HG02852 (cell line): ENCODE results near the gene COQ9.
A peak's percentile ranks its signal among the peaks of the same experiment; 100 is the strongest.
"Not testable (repeated sequence)": the region's sequence is repeated elsewhere in the genome, so short reads cannot be mapped to it uniquely, and the experiment has no call there.

Experiments used
- ATAC-seq: cut with Tn5 transposase; IDR thresholded peaks from one replicate; pipeline ENCODE4 v1.9.1; 2021; ENCODE audit warnings: mild to moderate bottlenecking, moderate library complexity; ENCODE audit not compliant: unreplicated experiment

COQ9 gene

DNA sequence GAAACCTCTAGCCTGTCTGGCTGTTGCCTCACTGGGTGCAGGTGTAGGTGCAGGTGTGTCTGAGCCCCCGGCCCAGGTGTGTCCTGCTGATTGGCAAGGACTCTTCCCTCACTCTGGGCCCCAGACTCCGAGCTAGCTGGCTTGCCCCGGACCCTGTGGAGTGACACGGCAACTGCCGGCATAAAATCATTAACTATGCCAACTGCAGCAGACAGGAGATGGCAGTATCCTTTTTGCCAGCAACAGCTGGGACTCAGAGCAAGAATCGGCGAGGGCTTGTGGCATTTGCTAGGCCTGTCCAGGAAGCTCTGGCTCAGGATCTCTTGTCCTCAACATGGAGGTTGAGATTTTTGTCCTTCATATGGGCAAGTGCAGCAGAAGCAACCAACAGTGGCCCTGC is 20.9 kb upstream of the COQ9 start:
- ATAC-seq = no peak

DNA sequence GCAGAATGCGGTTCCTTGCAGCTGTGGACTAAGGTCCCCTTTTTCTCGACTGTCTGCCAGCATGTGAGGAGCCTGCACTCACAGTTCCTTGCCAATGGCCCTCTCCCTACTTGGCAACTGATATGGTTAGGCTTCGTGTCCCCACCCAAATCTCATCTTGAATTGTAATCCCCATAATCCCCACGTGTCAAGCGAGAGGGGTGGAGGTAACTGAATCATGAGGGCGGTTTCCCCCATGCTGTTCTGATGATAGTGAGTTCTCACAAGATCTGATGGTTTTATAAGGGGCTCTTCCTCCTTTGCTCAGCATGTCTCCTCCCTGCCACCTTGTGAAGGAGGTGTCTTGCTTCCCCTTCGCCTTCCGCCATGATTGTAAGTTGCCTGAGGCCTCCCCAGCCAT is 20.0 kb upstream of the COQ9 start:
- no peak for ATAC-seq

GRCh38 chr16:57427824-57428223 is 19.5 kb upstream of the COQ9 start:
- no peak for ATAC-seq

DNA sequence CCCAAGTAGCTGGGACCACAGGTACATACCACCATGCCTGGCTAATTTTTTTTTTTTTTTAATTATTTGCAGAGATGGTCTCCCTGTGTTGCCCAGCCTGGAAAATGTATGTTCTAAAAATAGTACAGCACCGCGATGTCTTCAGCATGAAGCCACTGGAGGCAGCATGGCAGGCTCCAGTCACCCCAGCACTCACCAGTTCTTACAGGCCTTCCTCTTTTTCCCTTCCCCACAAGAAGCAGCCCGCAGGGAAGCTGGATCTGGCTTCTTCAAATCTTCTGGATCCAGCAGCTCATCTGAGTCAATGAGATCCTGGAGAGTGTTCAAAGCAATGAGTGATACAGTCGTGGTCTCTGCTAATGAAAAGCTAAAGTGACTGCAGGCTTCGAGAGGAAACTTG is 16.3 kb upstream of the COQ9 start:
- ATAC-seq = no peak

DNA sequence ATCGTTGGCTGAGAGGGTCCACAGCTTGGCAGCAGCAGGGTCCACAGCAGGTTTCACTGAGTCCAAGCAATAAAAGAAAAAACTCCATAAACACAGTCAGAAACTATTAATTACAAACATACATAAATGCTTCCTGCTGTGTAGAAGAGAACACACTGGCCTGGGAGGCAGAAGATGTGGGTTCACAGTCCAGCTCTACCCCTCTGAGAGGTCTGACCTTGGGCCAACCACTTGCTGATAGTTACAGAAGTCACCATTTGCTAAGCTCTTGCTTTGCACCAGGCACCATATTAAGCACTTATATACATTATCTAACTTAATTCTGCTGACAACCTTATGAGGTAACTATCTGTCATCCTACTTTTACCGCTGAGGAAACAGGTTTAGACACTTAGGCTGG is 14.8 kb upstream of the COQ9 start:
- no peak for ATAC-seq

DNA sequence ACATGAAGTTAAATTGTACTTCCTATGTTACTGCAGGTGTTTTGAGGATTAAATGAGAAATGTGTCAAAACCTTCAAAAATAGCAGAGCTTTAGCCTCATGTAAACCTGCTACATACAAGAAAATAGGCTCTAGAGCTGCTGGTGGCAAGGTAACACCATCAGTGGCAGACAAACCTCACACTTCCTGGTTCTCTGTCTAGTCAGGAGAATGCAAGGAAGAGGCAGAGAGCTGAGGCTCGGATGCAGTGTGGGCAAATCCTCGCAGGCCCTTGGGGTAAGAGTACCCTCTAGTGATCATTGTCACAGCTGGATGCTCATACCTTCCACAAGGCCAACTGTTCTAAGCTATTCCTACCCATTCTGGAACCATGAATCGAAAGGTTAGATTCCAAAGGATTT is 14.3 kb upstream of the COQ9 start:
- ATAC-seq = no peak

GRCh38 chr16:57434003-57434402 is 13.3 kb upstream of the COQ9 start:
- ATAC-seq = no peak

GRCh38 chr16:57435838-57436237 is 11.4 kb upstream of the COQ9 start:
- no peak for ATAC-seq

GRCh38 chr16:57439947-57440346 is 7.3 kb upstream of the COQ9 start:
- ATAC-seq = not testable (repeated sequence)

DNA sequence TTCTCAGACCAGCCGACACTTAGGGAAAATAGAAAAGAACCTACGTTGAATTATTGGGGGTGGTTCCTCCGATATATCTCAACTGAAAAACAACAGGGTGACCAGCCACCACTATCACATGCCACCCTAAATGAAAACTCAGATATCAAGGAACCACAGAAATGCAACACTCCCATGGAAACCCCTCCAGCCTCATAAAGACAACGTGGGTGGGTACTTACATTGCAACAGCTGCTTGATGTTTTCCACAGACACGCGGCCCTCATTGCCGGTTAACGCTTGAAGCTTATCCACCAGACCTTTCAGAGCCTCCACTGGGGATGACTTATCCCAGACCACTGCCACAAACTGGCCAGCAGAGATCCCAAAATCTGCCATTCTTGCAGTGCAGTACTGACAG is 6.7 kb upstream of the COQ9 start:
- ATAC-seq = not testable (repeated sequence)

GRCh38 chr16:57444711-57445110 is 2.6 kb upstream of the COQ9 start:
- ATAC-seq = no peak

DNA sequence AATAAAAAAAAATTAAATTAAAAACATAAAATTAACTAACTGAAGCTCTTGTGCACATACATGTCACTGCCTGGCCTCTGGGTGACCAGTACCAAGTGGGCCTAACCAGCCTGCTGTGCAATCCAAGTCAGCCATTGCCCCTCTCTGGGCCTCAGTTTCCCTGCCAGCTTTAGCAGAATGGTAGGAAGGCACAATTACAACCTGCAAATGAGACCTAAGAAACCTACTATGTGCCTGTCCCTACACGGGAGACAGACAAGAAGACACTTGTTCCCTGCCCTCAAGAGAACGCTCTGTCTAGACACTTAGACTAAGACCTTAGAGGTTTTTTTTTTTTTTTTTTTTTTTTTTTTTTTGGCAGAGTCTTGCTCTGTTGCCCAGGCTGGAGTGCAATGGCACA is 1.8 kb upstream of the COQ9 start:
- ATAC-seq = no peak

DNA sequence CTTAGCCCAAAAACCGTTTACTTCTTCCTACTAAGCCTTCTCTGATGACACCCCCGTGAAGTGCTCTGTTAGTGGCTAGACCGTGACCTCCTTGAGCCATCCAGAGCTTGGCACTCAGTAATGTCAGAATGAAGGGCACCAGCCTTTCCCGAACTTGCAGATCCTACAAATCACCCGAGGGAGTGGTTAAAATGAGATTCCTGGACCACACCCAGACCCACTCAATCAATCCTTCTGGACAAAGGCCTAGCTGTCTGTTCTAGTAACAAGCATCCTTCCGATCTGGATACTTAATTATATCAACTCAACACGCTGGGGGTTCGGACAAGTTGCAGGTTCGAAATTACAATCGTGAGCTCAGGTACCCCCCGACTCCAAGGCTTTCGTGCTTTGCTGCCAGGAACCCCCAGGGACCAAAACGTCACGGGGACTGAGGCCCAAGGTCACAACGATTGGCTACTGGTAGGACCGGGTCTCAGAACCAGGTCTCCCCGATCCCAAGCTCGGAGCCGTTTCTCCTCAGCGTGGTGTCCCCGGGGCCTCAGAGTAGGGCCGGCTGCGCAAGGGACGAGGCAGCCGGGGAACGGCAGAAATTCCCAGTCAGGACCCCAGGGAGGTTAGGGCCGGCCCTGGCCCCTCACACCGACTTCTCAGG is 621 bp upstream of the COQ9 start:
- ATAC-seq = peak; percentile 27

GRCh38 chr16:57452021-57452420 is 4.7 kb downstream of the COQ9 start:
- no peak for ATAC-seq

DNA sequence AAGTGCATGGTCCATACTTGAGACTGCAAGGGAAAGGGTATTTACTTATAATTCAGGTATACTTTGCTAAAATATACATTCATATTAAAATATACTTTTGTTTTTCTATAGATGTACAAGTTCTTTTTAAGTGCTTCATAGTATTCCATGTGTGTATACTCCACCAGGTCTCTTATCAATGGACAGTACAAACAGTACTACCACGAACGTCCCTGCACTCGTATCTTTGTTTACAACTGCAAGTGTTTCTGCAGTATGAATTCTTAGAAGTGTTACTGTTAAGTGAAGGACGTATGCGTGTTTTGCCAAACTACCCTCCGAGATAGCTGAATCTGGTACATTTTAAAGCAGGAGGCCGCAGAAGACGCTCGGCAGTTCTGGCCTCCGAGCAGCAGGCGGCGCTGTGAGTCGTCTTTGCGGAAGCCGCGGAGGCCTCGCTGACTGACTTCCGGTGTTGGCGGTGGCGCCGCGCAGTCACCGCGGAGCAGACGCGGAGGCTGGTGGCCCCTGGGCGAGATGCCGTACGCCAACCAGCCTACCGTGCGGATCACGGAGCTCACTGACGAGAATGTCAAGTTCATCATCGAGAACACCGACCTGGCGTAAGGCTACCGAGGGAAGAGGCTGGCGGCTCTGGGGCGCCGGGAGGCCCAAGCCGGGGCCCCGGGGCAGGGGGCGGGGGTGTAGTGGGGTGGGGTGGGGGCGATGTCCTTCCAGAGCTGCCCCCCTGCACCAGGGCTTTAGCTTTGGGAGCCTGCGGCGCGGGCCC is 15.1 kb downstream of the COQ9 start, which contains the start of gene POLR2C:
Gene POLR2C (plus strand): TSS at position 471 of the 769 bp plus-strand sequence. CDS start 46 bp downstream, at position 517.
- ATAC-seq = peak; percentile 92

DNA sequence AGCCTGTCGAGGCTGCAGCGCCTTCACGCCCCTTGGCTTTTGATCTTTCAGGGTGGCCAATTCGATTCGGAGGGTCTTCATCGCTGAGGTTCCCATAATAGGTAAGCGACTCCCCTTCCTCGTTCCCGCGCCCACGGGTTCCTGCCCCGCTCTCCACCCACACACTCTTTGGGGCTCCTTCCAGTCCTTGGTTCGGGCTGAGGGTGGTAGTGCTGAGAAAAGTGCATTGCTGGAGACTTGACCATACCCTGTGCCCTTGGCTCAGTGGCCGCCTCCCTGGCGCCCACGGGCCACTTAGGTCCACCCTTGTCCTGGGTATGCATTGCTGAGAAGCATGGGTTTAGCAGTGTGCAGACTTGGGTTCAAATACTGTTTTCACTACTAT is 15.7 kb downstream of the COQ9 start:
- no peak for ATAC-seq

- no peak for ATAC-seq
Observed at GRCh38 chr16:57464523-57464922, 17.2 kb downstream of the COQ9 start.

- ATAC-seq = no peak
Observed at GRCh38 chr16:57468346-57468745, 21.1 kb downstream of the COQ9 start.

DNA sequence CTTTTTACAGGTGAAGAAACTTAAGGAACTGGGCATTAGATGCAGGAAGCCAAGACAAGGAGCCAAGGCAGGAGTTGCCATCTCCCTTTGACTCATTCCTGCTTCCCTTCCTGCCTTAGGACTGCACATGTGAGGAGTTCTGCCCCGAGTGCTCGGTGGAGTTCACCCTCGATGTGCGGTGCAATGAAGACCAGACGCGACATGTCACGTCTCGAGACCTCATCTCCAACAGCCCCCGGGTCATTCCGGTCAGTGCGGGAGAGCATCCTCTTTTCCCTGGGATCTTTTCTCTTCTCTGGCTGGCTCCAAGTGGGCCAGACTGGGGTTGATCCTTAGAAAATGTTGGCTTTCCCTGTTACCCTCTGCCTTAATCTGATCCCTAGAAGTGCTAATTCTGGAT is 21.8 kb downstream of the COQ9 start:
- no peak for ATAC-seq

GRCh38 chr16:57469917-57470470 is 22.7 kb downstream of the COQ9 start:
- no peak for ATAC-seq

DNA sequence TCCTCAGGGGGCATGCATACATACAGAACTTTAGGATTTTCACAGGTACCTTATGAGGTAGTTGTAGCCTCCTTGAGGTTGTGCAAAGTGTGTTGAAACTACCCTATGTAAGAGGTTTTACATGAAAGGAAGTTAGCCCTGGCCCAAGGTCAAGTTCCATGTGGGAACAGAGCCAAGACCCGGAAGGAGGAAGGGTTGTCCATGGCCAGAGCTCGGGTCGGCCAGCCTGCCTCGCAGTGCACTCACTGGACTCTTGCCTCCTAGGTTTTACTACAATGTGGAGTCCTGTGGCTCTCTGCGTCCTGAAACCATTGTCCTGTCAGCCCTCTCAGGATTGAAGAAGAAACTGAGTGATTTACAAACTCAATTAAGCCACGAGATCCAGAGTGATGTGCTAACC is 23.4 kb downstream of the COQ9 start:
- no peak for ATAC-seq

GRCh38 chr16:57471209-57471608 is 23.9 kb downstream of the COQ9 start:
- ATAC-seq = no peak
